ENCODE results near the gene GTF2IRD1. TPM values are rescaled to one million over a fixed set of nuclear protein-coding genes. Genes with fewer than 3 reads are reported as not detected.
A peak's percentile ranks its signal among the peaks of the same experiment; 100 is the strongest.
"Not testable (repeated sequence)": the region's sequence is repeated elsewhere in the genome, so short reads cannot be mapped to it uniquely, and the experiment has no call there.

Gene GTF2IRD1
- total and polyA plus RNA-seq, 3 donors from 2014 or later, result 15.1 to 24.7 (median 22.4) TPM

GRCh38 chr7:74412056-74412455 lies 41.6 kb upstream of the GTF2IRD1 start:
- Histone ChIP-seq H3K27me3 (no peaks in the 10 kb centered on the region), H3K9me3 (no peaks in the 10 kb centered on the region), H3K27ac (no peak overlapping the region), H3K36me3 (ENCODE audit: low read depth, missing control alignments) (no peaks in the 10 kb centered on the region), H3K4me3 (no peak overlapping the region), H3K4me1 (no peaks in the 10 kb centered on the region)
- DNase-seq, result no peak
- intact Hi-C loops (cut with DNase I; ENCODE audit: low total_unique reads), result loop anchor here (10.0 kb wide), 1 partner anchor 153 kb away; no protein-coding TSS in a partner anchor
- WGBS, 2 donors, result 53 to 57% methylated on average over 4 of the region's 4 CpGs
- TF ChIP-seq POLR2A (IDR thresholded peaks at IDR 0.05), result no peak
- no peak for TF ChIP-seq CTCF (IDR thresholded peaks at IDR 0.05)

- 81 to 91% methylated on average over 3 of the region's 3 CpGs for WGBS, 2 donors
- H3K27me3 ChIP-seq, result no peaks in the 10 kb centered on the region
- no peaks in the 10 kb centered on the region for H3K36me3 ChIP-seq (ENCODE audit: low read depth, missing control alignments)
- intact Hi-C loops (cut with DNase I; ENCODE audit: low total_unique reads), result loop anchor here (10.0 kb wide), 1 partner anchor 152 kb away; no protein-coding TSS in a partner anchor
- H3K9me3 ChIP-seq, result no peaks in the 10 kb centered on the region
- TF ChIP-seq POLR2A (IDR thresholded peaks at IDR 0.05) (no peak), CTCF (IDR thresholded peaks at IDR 0.05) (no peak)
- no peak for DNase-seq
- no peak overlapping the region for H3K4me3 ChIP-seq
- H3K4me1 ChIP-seq, result no peaks in the 10 kb centered on the region
- no peak overlapping the region for H3K27ac ChIP-seq
Measured at GRCh38 chr7:74412603-74413002, 41.1 kb upstream of the GTF2IRD1 start.

GRCh38 chr7:74414595-74415333 lies 38.9 kb upstream of the GTF2IRD1 start:
- not testable (repeated sequence) for H3K27ac ChIP-seq; H3K9me3 ChIP-seq; H3K4me3 ChIP-seq; H3K4me1 ChIP-seq; H3K27me3 ChIP-seq; DNase-seq; H3K36me3 ChIP-seq (ENCODE audit: low read depth, missing control alignments)
- intact Hi-C loops (cut with DNase I; ENCODE audit: low total_unique reads), result loop anchor here (10.0 kb wide), 1 partner anchor 150 kb away; no protein-coding TSS in a partner anchor
- 84% methylated on average over 7 of the region's 7 CpGs; no CpG with 5 or more reads in 1 of the 2 donors for WGBS, 2 donors

- no peaks in the 10 kb centered on the region for H3K9me3 ChIP-seq
- no peak overlapping the region for H3K27ac ChIP-seq
- H3K4me3 ChIP-seq, result no peak overlapping the region
- H3K4me1 ChIP-seq, result no peaks in the 10 kb centered on the region
- no peaks in the 10 kb centered on the region for H3K36me3 ChIP-seq (ENCODE audit: low read depth, missing control alignments)
- peak; percentile 91 to 93 (median 93) for TF ChIP-seq CTCF (IDR thresholded peaks at IDR 0.05)
- no peak for TF ChIP-seq POLR2A (IDR thresholded peaks at IDR 0.05)
- peak; percentile 76 for DNase-seq
- 20 to 23% methylated on average over 8 to 14 of the region's 16 CpGs for WGBS, 2 donors
- intact Hi-C loops (cut with DNase I; ENCODE audit: low total_unique reads), result loop anchor here (10.0 kb wide), 1 partner anchor 147 kb away; no protein-coding TSS in a partner anchor
- H3K27me3 ChIP-seq, result no peaks in the 10 kb centered on the region
Measured at GRCh38 chr7:74417419-74417971, 36.2 kb upstream of the GTF2IRD1 start.

- TF ChIP-seq POLR2A (IDR thresholded peaks at IDR 0.05), result no peak
- no peak for TF ChIP-seq CTCF (IDR thresholded peaks at IDR 0.05)
- intact Hi-C loops (cut with DNase I; ENCODE audit: low total_unique reads), result loop anchor here (10.0 kb wide), 1 partner anchor 147 kb away; no protein-coding TSS in a partner anchor
- Histone ChIP-seq H3K36me3 (ENCODE audit: low read depth, missing control alignments) (no peaks in the 10 kb centered on the region), H3K9me3 (no peaks in the 10 kb centered on the region), H3K4me1 (no peaks in the 10 kb centered on the region), H3K27ac (no peak overlapping the region), H3K4me3 (no peak overlapping the region), H3K27me3 (no peaks in the 10 kb centered on the region)
- 84 to 94% methylated on average over 7 to 8 of the region's 8 CpGs for WGBS, 2 donors
- no peak for DNase-seq
Measured at GRCh38 chr7:74418076-74418475, 35.6 kb upstream of the GTF2IRD1 start.

All from testis (tissue), 3 donors.